ENCODE results near the gene USB1. TPM values are rescaled to one million over a fixed set of nuclear protein-coding genes. Genes with fewer than 3 reads are reported as not detected.

USB1 gene, protein sequence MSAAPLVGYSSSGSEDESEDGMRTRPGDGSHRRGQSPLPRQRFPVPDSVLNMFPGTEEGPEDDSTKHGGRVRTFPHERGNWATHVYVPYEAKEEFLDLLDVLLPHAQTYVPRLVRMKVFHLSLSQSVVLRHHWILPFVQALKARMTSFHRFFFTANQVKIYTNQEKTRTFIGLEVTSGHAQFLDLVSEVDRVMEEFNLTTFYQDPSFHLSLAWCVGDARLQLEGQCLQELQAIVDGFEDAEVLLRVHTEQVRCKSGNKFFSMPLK
- total RNA-seq, result 19.7 TPM

GRCh38 chr16:58000706-58001676 lies at the start of gene USB1:
USB1 (plus strand) TSS chr16:58001407; CDS start chr16:58001484, 77 bp downstream.

GRCh38 chr16:57970970-57971369 lies 30.2 kb upstream of the USB1 start, which contains the start of gene CNGB1:
CNGB1 (minus strand) TSS chr16:57971128; CDS start chr16:57967286, 3,842 bp downstream.

DNA sequence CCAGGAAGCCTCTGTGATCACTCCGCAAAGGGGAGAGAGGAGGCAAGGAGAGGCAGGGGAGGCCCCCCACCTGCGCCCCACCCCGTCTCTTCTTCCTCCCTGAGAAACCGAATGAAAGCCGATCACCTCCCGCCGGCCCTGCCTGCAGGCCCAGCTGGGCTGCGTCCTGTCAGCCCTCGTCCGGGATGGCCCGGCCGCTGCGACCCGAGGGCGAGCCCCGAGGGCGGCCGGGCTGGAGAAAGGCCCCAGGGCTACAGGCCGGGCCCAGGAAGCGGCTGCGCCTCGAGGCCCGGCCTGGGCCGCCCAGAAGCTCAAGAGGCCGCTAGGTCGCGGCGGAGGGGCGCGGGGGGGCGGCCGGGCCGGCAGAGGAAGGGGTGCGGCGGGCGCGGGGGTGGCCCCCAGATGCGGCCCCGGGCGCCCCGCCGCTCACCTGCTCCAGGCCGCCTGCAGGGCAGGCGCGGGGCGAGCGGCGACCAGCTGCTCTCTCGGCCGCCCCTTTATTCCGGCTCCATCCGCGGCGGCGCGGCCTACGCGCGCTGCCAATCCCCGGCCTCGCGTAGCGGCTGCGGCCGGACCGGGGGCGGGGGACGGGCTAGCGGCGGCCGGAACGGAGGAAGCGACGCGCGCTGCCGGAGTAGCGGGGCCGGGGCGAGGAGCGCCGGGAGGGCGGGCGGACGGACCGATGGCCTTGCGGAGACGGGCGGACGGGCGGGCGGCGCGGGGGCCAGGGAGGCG lies 1.1 kb upstream of the USB1 start, which contains the start of gene ZNF319:
Gene ZNF319 (minus strand): TSS at position 702 of the 735 bp plus-strand sequence. CDS start 2,407 bp downstream, outside the sequence.

DNA sequence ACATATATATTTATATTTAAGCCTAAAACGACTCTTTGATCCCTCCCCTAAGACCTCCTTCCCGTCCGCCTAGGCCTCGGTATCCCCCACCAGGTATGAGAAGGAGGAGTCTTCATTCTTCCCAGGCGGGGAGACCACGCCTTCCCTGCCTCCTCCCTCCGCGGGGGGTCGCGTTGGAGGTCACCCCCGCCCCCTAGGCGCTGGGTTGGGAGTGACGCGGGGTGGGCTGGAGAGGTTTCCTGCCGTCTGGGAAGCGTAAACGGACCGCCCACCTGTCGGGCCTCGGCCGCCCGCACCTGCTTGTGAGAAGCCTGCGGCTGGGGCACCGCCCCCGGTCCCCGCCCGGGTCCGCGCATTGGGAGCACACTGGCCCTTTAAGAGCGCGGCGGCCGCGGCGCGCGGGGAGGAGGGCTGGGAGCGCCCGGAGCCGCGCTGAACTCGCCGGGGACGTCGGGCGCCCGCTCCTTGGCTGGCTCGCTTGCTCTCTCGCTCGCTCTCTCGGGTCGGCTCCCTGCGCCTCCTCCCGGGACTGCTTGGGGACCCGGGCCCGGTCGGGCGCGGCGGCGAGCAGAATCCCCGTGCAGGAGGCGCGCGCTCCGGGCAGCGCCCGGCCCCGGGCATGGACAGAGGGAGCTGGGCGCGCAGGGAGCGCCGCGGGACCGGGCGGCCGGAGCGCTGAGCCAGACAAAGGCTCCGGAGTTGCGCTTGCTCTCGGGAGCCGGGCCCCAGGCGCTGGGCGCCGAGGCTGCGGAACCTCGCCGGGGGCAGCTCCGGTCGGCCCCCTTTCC lies 24.3 kb downstream of the USB1 start, which contains the start of gene MMP15:
Gene MMP15 (plus strand): TSS at position 404 of the 788 bp plus-strand sequence. CDS start 597 bp downstream, outside the sequence.

Other genes with a start within 250 kb of the USB1 start
- gene KIFC3, start 198.9 kb upstream of the USB1 start, total RNA-seq, result 92.7 TPM
- not detected for gene CNGB1, start 30.3 kb upstream of the USB1 start, total RNA-seq
- 9.3 TPM for gene ZNF319, start 735 bp upstream of the USB1 start, total RNA-seq
- gene MMP15, start 24.3 kb downstream of the USB1 start, total RNA-seq, result 20.7 TPM
- 64.0 TPM for gene CFAP20, start 128.0 kb downstream of the USB1 start, total RNA-seq
- 36.6 TPM for gene CSNK2A2, start 196.7 kb downstream of the USB1 start, total RNA-seq

All from metanephros (tissue), 1 donor.